ENCODE measurements around the gene RNF113B.

The RNF113B gene

GRCh38 chr13:98215508-98215907 lies 38.4 kb upstream of the RNF113B start:
- TF ChIP-seq CTCF (IDR thresholded peaks at IDR 0.05; ENCODE audit: low read depth, low read length): no peak
- H3K4me3 ChIP-seq (ENCODE audit: low read depth, low read length): no peak overlapping the region

GRCh38 chr13:98214707-98215106 lies 37.6 kb upstream of the RNF113B start:
- H3K4me3 ChIP-seq (ENCODE audit: low read depth, low read length): no peak overlapping the region
- TF ChIP-seq CTCF (IDR thresholded peaks at IDR 0.05; ENCODE audit: low read depth, low read length): no peak

- no peak for TF ChIP-seq CTCF (IDR thresholded peaks at IDR 0.05; ENCODE audit: low read depth, low read length)
These were observed 37.1 kb upstream of the RNF113B start for GRCh38 chr13:98214008-98214643.

GRCh38 chr13:98213354-98213753 lies 36.3 kb upstream of the RNF113B start:
- no peak overlapping the region for H3K4me3 ChIP-seq (ENCODE audit: low read depth, low read length)
- no peak for TF ChIP-seq CTCF (IDR thresholded peaks at IDR 0.05; ENCODE audit: low read depth, low read length)

More at GRCh38 chr13:98214008-98214643, 37.1 kb upstream of the RNF113B start:
- H3K4me3 ChIP-seq (ENCODE audit: low read depth, low read length): no peak overlapping the region; the same call in 1 of the 2 replicates

GRCh38 chr13:98212763-98213162 lies 35.7 kb upstream of the RNF113B start:
- H3K4me3 ChIP-seq (ENCODE audit: low read depth, low read length): no peak overlapping the region
- no peak for TF ChIP-seq CTCF (IDR thresholded peaks at IDR 0.05; ENCODE audit: low read depth, low read length)

- H3K4me3 ChIP-seq (ENCODE audit: low read depth, low read length): no peak overlapping the region
- TF ChIP-seq CTCF (IDR thresholded peaks at IDR 0.05; ENCODE audit: low read depth, low read length): no peak
These were observed 31.5 kb upstream of the RNF113B start for GRCh38 chr13:98208606-98209005.

- TF ChIP-seq CTCF (IDR thresholded peaks at IDR 0.05; ENCODE audit: low read depth, low read length): no peak
- no peak overlapping the region for H3K4me3 ChIP-seq (ENCODE audit: low read depth, low read length)
These were observed 30.3 kb upstream of the RNF113B start for GRCh38 chr13:98207416-98207815.
